ENCODE measurements around the gene LYRM7. TPM values are rescaled to one million over a fixed set of nuclear protein-coding genes. Genes with fewer than 3 reads are reported as not detected.
A peak's percentile ranks its signal among the peaks of the same experiment; 100 is the strongest.
"Not testable (repeated sequence)": the region's sequence is repeated elsewhere in the genome, so short reads cannot be mapped to it uniquely, and the experiment has no call there.

The LYRM7 gene
- total RNA-seq, 2 donors from 2014 or later, result 6.3 to 7.6 TPM

GRCh38 chr5:131193106-131193505 is 22.4 kb downstream of the LYRM7 start:
- no peak overlapping the region for H3K27ac ChIP-seq
- no peaks in the 10 kb centered on the region for H3K9me3 ChIP-seq
- 34% methylated on average over 2 of the region's 2 CpGs for WGBS
- no peak for DNase-seq (ENCODE audit: low spot score)
- H3K36me3 ChIP-seq, result no peaks in the 10 kb centered on the region
- H3K27me3 ChIP-seq (replicated peaks; ENCODE audit: insufficient read depth), result no peaks in the 10 kb centered on the region
- intact Hi-C loops (cut with DNase I), result no loop called here
- TF ChIP-seq POLR2AphosphoS5 (IDR thresholded peaks at IDR 0.05), result peak; percentile 31
- TF ChIP-seq POLR2A (IDR thresholded peaks at IDR 0.05), result no peak
- TF ChIP-seq CTCF (IDR thresholded peaks at IDR 0.05), result no peak
- no peak overlapping the region for H3K4me3 ChIP-seq
- H3K4me1 ChIP-seq (replicated peaks), result no peaks in the 10 kb centered on the region

- H3K4me1 ChIP-seq (replicated peaks); H3K27me3 ChIP-seq (replicated peaks; ENCODE audit: insufficient read depth); DNase-seq (ENCODE audit: low spot score); H3K4me3 ChIP-seq; H3K9me3 ChIP-seq; H3K27ac ChIP-seq; H3K36me3 ChIP-seq; intact Hi-C loops (cut with DNase I): not testable (repeated sequence)
- WGBS, result 95% methylated on average over 7 of the region's 7 CpGs
These were observed 23.2 kb downstream of the LYRM7 start for GRCh38 chr5:131193897-131194296.

GRCh38 chr5:131194725-131195124 is 24.0 kb downstream of the LYRM7 start:
- H3K27ac ChIP-seq, result no peak overlapping the region
- no peaks in the 10 kb centered on the region for H3K36me3 ChIP-seq
- no peaks in the 10 kb centered on the region for H3K4me1 ChIP-seq (replicated peaks)
- no peak overlapping the region for H3K4me3 ChIP-seq
- no peaks in the 10 kb centered on the region for H3K9me3 ChIP-seq
- H3K27me3 ChIP-seq (replicated peaks; ENCODE audit: insufficient read depth), result no peaks in the 10 kb centered on the region
- TF ChIP-seq CTCF (IDR thresholded peaks at IDR 0.05), result no peak
- no peak for TF ChIP-seq POLR2AphosphoS5 (IDR thresholded peaks at IDR 0.05)
- no peak for TF ChIP-seq POLR2A (IDR thresholded peaks at IDR 0.05)
- WGBS, result 71% methylated on average over 5 of the region's 5 CpGs
- intact Hi-C loops (cut with DNase I), result no loop called here
- no peak for DNase-seq (ENCODE audit: low spot score)

GRCh38 chr5:131195696-131196095 is 25.0 kb downstream of the LYRM7 start:
- Histone ChIP-seq H3K4me3 (no peak overlapping the region), H3K9me3 (no peaks in the 10 kb centered on the region), H3K36me3 (no peaks in the 10 kb centered on the region), H3K4me1 (replicated peaks) (no peaks in the 10 kb centered on the region), H3K27ac (no peak overlapping the region), H3K27me3 (replicated peaks; ENCODE audit: insufficient read depth) (no peaks in the 10 kb centered on the region)
- intact Hi-C loops (cut with DNase I), result no loop called here
- DNase-seq (ENCODE audit: low spot score), result no peak
- no peak for TF ChIP-seq POLR2AphosphoS5 (IDR thresholded peaks at IDR 0.05)
- no peak for TF ChIP-seq POLR2A (IDR thresholded peaks at IDR 0.05)
- no peak for TF ChIP-seq CTCF (IDR thresholded peaks at IDR 0.05)

- no peak overlapping the region for H3K27ac ChIP-seq
- H3K27me3 ChIP-seq (replicated peaks; ENCODE audit: insufficient read depth), result no peaks in the 10 kb centered on the region
- no peak for DNase-seq (ENCODE audit: low spot score)
- H3K4me3 ChIP-seq, result no peak overlapping the region
- H3K36me3 ChIP-seq, result no peaks in the 10 kb centered on the region
- intact Hi-C loops (cut with DNase I), result no loop called here
- TF ChIP-seq CTCF (IDR thresholded peaks at IDR 0.05) (no peak), POLR2A (IDR thresholded peaks at IDR 0.05) (no peak), POLR2AphosphoS5 (IDR thresholded peaks at IDR 0.05) (no peak)
- H3K4me1 ChIP-seq (replicated peaks), result no peaks in the 10 kb centered on the region
- 89% methylated on average over 4 of the region's 4 CpGs for WGBS
- no peaks in the 10 kb centered on the region for H3K9me3 ChIP-seq
These were observed 25.6 kb downstream of the LYRM7 start for GRCh38 chr5:131196331-131196730.

All from prostate gland (tissue), 2 donors.